NB4 (cell line): ENCODE measurements around the gene SAV1.

ENCODE experiments used
- MYC ChIP-seq: IDR thresholded peaks from 2 replicates; pipeline ENCODE4 v1.6.1; 2011; ENCODE audit warnings: low read depth, low read length
- POLR2A ChIP-seq: IDR thresholded peaks from 2 replicates; pipeline ENCODE4 v1.6.1; 2011; ENCODE audit warnings: mild to moderate bottlenecking; ENCODE audit not compliant: insufficient read length; ENCODE audit errors: extremely low read depth
- TF ChIP-seq, protein P1 (sequence below): IDR thresholded peaks from one replicate; pipeline ENCODE4 v1.5.1; 2012; ENCODE audit warnings: low read depth, low read length

DNA sequence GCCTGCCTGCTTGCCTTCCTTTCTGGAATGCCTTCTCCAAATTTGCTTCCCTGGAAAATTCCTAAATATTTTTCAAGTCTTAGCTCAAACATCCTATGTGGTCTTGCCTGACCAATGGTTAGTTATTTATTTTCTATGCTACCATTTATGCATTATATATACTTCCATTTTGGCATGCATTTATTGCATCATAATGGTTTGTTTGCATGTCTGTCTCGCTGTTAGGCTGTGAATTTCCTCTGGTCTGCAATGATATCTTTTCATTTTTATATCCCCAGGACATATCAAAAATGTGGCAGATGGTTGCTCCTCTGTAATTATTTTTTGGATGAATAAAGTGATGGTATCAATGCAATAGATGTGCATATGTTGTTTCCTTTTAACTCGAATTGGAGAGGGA lies 77.6 kb downstream of the SAV1 start:
- no peak for TF ChIP-seq POLR2A
- TF ChIP-seq, protein P1, sequence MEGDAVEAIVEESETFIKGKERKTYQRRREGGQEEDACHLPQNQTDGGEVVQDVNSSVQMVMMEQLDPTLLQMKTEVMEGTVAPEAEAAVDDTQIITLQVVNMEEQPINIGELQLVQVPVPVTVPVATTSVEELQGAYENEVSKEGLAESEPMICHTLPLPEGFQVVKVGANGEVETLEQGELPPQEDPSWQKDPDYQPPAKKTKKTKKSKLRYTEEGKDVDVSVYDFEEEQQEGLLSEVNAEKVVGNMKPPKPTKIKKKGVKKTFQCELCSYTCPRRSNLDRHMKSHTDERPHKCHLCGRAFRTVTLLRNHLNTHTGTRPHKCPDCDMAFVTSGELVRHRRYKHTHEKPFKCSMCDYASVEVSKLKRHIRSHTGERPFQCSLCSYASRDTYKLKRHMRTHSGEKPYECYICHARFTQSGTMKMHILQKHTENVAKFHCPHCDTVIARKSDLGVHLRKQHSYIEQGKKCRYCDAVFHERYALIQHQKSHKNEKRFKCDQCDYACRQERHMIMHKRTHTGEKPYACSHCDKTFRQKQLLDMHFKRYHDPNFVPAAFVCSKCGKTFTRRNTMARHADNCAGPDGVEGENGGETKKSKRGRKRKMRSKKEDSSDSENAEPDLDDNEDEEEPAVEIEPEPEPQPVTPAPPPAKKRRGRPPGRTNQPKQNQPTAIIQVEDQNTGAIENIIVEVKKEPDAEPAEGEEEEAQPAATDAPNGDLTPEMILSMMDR: no peak
- TF ChIP-seq MYC: no peak
